SK-N-MC (cell line): ENCODE data around the gene CDKN1A.
"Not testable (repeated sequence)": the region's sequence is repeated elsewhere in the genome, so short reads cannot be mapped to it uniquely, and the experiment has no call there.

ENCODE experiments used
- DNase-seq: peaks from one replicate; pipeline ENCODE4 v3.0.0-alpha.2; 2011; ENCODE audit warnings: low read depth, low spot score
- H3K27ac ChIP-seq: fragments of 200-600 bp; sonication (generic); 2 replicates; pipeline ENCODE4 v1.5.1; 2016; ENCODE audit warnings: mixed run types
- H3K36me3 ChIP-seq: fragments of 200-600 bp; sonication (generic); 2 replicates; pipeline ENCODE4 v1.6.1; 2017; ENCODE audit warnings: antibody characterized with exemption, low read length, mixed read lengths; ENCODE audit not compliant: insufficient read depth
- H3K4me3 ChIP-seq: fragments of 200-600 bp; sonication (generic); 2 replicates; pipeline ENCODE4 v1.5.1; 2016
- H3K9ac ChIP-seq: fragments of 200-600 bp; sonication (generic); 2 replicates; pipeline ENCODE4 v1.8.0; 2017; ENCODE audit warnings: mixed run types, mixed read lengths; ENCODE audit not compliant: insufficient read length
- H3K9me3 ChIP-seq: fragments of 200-600 bp; sonication (generic); 2 replicates; pipeline ENCODE4 v1.6.1; 2017; ENCODE audit warnings: low read depth, mild to moderate bottlenecking, antibody characterized with exemption, low read length, moderate library complexity, mixed read lengths
- EZH2 ChIP-seq: fragments of 200-600 bp; sonication (generic); IDR thresholded peaks from one replicate; pipeline ENCODE4 v1.6.1; 2017; ENCODE audit warnings: antibody characterized with exemption
- FOXP2 ChIP-seq: optimal IDR thresholded peaks from 2 replicates; pipeline ENCODE3; 2011; ENCODE audit warnings: mild to moderate bottlenecking, moderate library complexity; ENCODE audit not compliant: insufficient read depth; ENCODE audit errors: extremely low read length, control extremely low read depth
- POLR2AphosphoS5 ChIP-seq: IDR thresholded peaks from 2 replicates; pipeline ENCODE4 v1.6.1; 2012; ENCODE audit warnings: mild to moderate bottlenecking, low read depth, low read length, borderline replicate concordance

CDKN1A gene

GRCh38 chr6:36717231-36717825, 38.8 kb downstream of the CDKN1A start:
- H3K9me3 ChIP-seq: no peaks in the 10 kb centered on the region
- no peak for DNase-seq
- H3K27ac ChIP-seq: no peak overlapping the region
- no peak overlapping the region for H3K9ac ChIP-seq
- H3K36me3 ChIP-seq: no peaks in the 10 kb centered on the region
- TF ChIP-seq POLR2AphosphoS5 (no peak), EZH2 (no peak), FOXP2 (no peak)
- no peak overlapping the region for H3K4me3 ChIP-seq

GRCh38 chr6:36717871-36718540, 39.5 kb downstream of the CDKN1A start:
- TF ChIP-seq FOXP2 (no peak), EZH2 (no peak), POLR2AphosphoS5 (no peak)

GRCh38 chr6:36718560-36718959, 40.0 kb downstream of the CDKN1A start:
- Histone ChIP-seq H3K4me3 (no peak overlapping the region), H3K9me3 (no peaks in the 10 kb centered on the region), H3K36me3 (no peaks in the 10 kb centered on the region), H3K27ac (no peak overlapping the region), H3K9ac (no peak overlapping the region)
- TF ChIP-seq FOXP2 (no peak), POLR2AphosphoS5 (no peak), EZH2 (no peak)
- DNase-seq: no peak

More at GRCh38 chr6:36717871-36718540, 39.5 kb downstream of the CDKN1A start:
- Histone ChIP-seq H3K27ac (no peak overlapping the region), H3K36me3 (no peaks in the 10 kb centered on the region), H3K4me3 (no peak overlapping the region), H3K9me3 (no peaks in the 10 kb centered on the region), H3K9ac (no peak overlapping the region)
- no peak for DNase-seq

- DNase-seq: no peak
- Histone ChIP-seq H3K9me3 (no peaks in the 10 kb centered on the region), H3K27ac (no peak overlapping the region), H3K36me3 (no peaks in the 10 kb centered on the region), H3K4me3 (no peak overlapping the region), H3K9ac (no peak overlapping the region)
- TF ChIP-seq POLR2AphosphoS5: no peak
- no peak for TF ChIP-seq EZH2
- no peak for TF ChIP-seq FOXP2
These were observed 40.6 kb downstream of the CDKN1A start for GRCh38 chr6:36719126-36719525.

- DNase-seq: no peak
- Histone ChIP-seq H3K27ac (no peak overlapping the region), H3K9me3 (no peaks in the 10 kb centered on the region), H3K4me3 (no peak overlapping the region), H3K36me3 (no peaks in the 10 kb centered on the region), H3K9ac (no peak overlapping the region)
- no peak for TF ChIP-seq POLR2AphosphoS5
- no peak for TF ChIP-seq FOXP2
- TF ChIP-seq EZH2: no peak
These were observed 42.0 kb downstream of the CDKN1A start for GRCh38 chr6:36720251-36721141.

- Histone ChIP-seq H3K27ac (no peak overlapping the region), H3K9me3 (no peaks in the 10 kb centered on the region), H3K36me3 (no peaks in the 10 kb centered on the region), H3K9ac (no peak overlapping the region), H3K4me3 (no peak overlapping the region)
- TF ChIP-seq FOXP2 (no peak), EZH2 (no peak), POLR2AphosphoS5 (no peak)
- no peak for DNase-seq
These were observed 43.0 kb downstream of the CDKN1A start for GRCh38 chr6:36721369-36722140.

- H3K36me3 ChIP-seq: no peaks in the 10 kb centered on the region
- no peak overlapping the region for H3K27ac ChIP-seq
- H3K9ac ChIP-seq: no peak overlapping the region
- H3K9me3 ChIP-seq: no peaks in the 10 kb centered on the region
- no peak for TF ChIP-seq POLR2AphosphoS5
- no peak for TF ChIP-seq EZH2
- TF ChIP-seq FOXP2: no peak
- H3K4me3 ChIP-seq: no peak overlapping the region
- no peak for DNase-seq
These were observed 43.9 kb downstream of the CDKN1A start for GRCh38 chr6:36722365-36722764.

- no peak overlapping the region for H3K27ac ChIP-seq
- no peaks in the 10 kb centered on the region for H3K9me3 ChIP-seq
- H3K9ac ChIP-seq: no peak overlapping the region
- TF ChIP-seq EZH2 (no peak), FOXP2 (no peak), POLR2AphosphoS5 (no peak)
- no peaks in the 10 kb centered on the region for H3K36me3 ChIP-seq
- DNase-seq: no peak
- H3K4me3 ChIP-seq: no peak overlapping the region
These were observed 44.4 kb downstream of the CDKN1A start for GRCh38 chr6:36722879-36723278.

GRCh38 chr6:36723992-36724391, 45.5 kb downstream of the CDKN1A start:
- H3K4me3 ChIP-seq, H3K36me3 ChIP-seq, H3K27ac ChIP-seq, H3K9me3 ChIP-seq, H3K9ac ChIP-seq, DNase-seq: not testable (repeated sequence)
